GM21717 (cell line): ENCODE data around the gene CARF.
"Not testable (repeated sequence)": the region's sequence is repeated elsewhere in the genome, so short reads cannot be mapped to it uniquely, and the experiment has no call there.

Experiments used
- ATAC-seq: cut with Tn5 transposase; IDR thresholded peaks from one replicate; pipeline ENCODE4 v1.9.1; 2021; ENCODE audit warnings: mild to moderate bottlenecking, moderate library complexity; ENCODE audit not compliant: unreplicated experiment

The CARF gene

DNA sequence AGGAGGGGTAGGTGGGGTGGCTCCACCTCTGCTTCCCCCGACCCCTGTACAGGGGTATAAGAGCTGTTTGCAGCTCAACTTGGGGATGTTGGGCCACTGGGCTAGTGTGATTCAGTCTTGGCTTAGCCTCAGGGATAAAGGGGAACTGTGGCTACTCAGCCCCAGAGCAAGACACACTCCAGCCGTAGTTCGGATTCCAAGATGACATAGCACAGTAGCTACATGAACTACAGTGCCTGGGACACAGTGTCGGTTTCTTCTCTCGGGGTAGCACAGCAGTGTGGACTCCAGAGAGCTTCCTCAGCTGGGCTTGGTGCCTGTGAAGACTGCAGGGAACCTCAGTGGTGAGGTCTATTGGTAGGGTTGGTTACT, 21.1 kb downstream of the CARF start:
- no peak for ATAC-seq

DNA sequence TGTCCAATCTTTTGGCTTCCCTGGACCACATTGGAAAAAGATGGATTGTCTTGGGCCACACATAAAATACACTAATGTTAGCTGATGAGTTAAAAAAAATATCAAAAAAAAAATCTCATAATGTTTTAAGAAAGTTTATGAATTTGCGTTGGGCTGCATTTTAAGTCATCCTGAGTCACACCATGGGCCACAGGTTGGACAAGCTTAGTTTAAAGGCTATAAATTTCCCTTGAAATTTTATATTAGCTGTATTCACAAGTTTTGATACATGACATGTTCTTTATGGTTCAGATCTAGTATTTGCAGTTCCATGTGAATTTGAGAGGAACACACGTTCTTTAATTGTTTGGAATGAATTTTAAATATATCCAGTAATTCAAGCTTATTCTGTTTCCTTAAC, 21.9 kb downstream of the CARF start:
- ATAC-seq, result no peak

DNA sequence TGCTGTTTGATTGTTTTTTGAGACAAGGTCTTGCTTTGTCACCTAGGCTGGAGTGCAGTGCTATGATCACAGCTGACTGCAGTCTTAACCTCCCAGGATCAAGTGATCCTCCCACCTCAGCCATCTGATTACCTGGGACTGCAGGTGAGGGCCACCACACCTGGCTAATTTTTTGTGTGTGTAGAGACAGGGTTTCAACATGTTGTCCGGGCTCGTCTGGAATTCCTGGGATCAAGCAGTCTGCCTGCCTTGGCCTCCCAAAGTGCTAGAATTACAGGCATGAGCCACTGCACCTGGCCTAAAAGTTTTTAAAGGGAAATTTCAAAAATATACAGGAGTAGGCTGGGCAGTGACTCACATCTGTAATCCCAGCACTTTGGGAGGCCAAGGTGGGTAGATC, 22.4 kb downstream of the CARF start:
- ATAC-seq, result no peak

DNA sequence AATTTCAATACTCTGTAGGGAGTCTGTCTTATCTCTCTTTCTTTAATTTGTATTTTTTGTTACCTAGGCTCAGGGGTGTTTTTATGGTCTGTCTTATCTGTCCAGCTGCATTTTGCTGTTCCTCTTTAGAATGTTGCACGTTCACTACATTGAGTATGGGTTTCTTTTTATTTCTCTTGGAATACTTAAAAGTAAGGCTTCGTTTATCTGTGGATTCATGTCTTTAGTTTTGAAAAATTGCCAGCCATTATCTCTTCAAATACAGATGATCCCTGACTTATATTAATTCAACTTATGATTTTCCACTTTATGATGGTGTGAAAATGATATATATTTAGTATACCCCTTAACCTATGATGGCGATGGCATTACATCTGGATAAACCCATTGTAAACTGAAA, 26.9 kb downstream of the CARF start:
- ATAC-seq, result no peak

DNA sequence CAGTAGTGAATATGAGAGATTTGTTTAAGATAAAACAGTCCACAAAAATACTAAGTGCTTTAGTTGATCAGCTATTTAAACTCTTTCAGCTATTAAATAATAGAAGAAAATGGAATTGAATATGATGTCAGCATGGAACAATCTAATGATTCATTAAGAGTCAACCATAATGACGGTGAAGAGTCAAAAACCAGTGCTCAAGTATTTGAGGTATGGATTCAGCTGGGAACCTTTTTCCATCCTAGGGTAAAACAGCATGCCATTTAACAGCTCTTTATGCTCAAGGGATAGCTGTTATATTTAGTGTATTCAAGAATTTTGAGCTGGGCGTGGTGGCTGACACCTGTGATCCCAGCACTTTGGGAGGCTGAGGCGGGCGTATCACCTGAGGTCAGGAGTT, 29.7 kb downstream of the CARF start:
- ATAC-seq, result no peak

DNA sequence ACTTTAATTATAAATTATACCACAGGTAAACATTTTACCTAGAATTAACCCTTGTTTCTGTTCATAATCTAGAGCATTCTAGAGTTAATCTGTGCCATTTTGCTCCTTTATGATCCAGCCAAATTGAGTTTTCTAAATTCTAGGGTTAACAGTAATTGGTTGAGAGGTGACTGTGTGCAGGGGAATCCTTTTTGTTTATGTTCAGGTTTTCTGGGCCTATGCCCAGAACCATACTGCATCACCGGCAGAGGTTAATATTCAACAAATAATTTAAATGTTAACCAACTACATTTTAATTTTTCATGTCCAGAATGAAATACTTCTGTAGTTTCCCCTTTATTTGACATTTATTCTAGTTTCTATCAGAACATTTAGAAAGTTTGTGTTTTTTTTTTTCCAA, 32.3 kb downstream of the CARF start:
- ATAC-seq, result no peak

DNA sequence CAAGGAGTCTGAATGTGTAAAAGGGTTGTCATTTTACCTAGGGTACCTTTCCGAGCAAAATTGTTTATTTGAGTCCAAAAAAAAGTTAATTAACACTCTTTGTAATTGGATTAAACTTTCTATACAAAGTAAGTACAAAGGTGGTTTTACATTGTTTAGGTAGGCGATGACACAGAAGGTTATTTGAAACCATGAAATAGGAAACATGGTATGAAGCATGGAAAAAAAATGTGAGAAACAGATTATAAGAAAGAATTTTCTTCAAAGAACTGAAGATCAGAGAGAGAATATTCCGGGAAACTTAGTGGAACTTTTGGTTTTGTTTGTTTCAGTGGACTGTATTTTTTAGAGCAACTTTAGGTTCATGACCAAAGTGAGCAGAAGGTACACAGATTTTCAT, 32.7 kb downstream of the CARF start:
- no peak for ATAC-seq

DNA sequence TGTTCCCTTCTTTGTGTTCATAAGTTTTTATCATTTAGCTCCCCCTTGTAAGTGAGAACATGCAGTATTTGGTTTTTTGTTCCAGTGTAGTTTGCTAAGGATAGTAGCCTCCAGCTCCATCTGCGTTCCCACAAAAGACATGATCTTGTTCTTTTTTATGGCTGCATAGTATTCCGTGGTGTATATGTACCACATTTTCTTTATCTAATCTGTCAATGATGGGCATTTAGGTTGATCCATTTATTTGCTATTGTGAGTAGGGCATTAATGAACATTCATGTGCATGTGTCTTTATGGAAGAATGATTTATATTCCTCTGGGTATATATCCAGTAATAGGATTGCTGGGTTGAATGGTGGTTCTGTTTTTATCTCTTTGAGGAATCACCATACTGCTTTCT, 33.4 kb downstream of the CARF start:
- no peak for ATAC-seq

DNA sequence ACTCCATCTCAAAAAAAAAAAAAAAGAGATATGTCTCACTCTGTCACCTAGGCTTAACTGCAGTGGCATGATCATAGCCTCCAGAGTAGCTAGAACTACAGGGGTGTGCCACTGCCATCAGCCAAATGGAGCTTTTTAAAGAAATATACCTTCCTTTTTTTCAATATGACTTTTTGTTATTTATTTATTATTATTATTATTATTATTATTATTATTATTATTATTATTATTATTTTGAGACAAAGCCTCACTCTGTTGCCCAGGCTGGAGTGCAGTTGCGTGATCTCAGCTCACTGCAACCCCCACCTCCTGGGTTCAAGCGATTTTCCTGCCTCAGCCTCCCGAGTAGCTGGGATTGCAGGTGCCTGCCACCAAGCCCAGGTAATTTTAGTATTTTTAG, 37.3 kb downstream of the CARF start:
- ATAC-seq, result not testable (repeated sequence)

DNA sequence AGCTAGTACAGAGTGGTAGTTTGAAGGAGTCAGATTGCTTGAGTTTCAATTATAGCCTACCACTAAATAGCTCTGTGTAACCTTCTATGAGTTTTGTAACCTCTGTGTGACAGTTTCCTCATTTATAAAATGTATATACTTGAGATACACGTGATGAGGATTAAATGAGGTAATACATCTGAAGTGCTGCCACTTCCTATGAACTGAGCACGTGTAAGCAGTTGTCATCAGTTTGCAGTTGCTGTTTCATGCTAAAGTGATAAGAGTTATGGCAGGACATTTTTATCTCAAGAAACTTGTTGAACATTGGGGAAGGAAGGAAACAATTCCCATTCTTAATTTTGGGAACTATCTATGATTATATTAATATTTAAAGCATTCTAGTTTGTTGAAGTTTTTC, 38.5 kb downstream of the CARF start:
- ATAC-seq, result no peak

DNA sequence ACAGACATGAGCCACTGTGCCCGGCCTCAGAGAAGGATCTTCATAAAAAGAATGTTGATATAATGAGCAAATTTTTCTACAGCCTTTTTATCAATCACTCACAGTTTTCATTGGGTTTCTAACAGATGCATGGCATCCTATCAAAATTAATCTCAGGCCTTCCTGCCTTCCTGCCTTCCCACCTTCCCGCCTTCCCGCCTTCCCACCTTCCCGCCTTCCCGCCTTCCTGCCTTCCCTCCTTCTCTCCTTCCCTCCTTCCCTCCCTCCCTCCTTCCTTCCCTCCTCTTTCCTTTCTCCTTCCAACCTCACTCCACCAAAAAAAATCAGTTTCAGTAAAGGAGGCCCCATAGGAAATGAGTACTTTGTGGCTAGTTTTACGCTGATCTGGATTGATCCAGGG, 48.4 kb downstream of the CARF start:
- ATAC-seq, result no peak

DNA sequence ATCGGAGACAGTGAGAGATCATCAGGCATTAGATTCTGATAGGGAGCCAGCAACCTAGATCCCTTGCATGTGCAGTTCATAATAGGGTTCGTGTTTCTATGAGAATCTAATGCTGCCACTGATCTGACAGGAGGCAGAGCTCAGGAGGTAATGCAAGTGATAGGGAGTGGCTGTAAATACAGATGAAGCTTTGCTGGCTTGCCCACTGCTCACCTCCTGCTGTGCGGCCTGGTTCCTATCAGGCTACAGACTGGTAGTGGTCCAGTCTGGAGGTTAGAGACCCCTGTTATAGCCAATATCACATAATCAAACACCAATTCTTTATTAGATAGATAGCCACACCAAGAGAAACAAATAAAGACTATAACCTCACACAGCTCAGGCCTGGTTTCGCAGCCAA, 51.6 kb downstream of the CARF start:
- no peak for ATAC-seq

DNA sequence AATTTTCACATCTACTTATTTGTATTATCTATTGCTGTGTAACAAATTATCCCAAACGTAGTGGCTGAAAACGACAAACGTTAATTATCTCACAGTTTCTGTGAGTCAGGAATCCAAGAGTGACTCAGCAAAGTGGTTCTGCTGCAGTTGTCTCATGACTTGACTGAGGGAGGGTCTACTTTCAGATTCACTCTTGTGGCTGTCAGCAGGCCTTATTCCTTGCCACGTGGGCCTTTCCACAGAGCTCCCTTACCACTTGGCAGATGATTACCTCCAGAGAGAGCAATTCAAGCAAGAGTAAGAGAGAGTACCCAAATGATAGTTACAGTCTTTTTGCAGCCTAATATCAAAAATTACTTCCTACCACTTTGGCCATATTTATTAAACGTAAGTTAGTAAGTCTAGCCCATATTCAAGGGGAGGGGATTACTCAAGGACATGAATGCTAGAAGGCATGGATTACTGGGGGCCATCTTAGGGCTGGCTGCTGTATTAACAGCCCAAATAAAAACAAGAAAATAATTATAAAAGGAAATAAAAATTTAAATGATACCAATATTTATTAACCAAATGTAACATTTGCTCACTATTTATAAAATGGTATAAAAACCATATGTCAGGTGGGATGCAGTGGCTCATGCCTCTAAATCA, 53.9 kb downstream of the CARF start:
- peak; percentile 62 for ATAC-seq

DNA sequence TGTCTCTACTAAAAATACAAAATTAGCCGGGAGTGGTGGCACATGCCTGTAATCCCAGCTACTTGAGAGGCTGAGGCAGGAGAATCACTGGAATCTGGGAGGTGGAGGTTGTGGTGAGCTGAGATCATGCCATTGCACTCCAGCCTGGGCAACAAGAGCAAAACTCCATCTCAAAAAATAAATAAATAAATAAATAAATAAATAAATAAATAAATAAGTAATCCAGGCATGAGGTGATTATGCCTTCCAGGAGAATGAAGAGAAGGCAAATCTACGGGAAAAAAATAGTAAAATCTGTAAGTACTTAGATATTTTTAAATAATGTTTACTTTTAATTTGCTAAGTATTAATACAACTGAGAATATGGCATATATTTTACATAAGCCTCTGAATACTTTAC, 57.3 kb downstream of the CARF start:
- not testable (repeated sequence) for ATAC-seq

DNA sequence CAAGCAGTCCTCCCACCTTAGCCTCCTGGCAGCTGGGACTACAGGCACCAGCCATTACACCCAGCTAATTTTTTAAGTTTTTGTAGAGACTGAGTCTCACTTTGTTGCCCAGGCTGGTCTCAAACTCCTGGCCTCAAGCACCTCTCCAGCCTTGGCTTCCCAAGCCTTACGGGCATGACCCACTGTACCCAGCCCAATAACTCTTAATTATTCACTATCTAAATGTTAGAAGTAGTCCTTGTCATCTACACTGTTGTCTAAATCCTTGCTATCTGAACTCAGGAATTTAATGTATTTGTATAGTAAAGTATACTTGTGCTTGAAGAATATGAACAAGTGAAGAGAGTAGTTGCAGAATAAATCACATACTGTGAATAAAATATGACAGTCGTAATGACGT, 64.7 kb downstream of the CARF start:
- ATAC-seq, result no peak

DNA sequence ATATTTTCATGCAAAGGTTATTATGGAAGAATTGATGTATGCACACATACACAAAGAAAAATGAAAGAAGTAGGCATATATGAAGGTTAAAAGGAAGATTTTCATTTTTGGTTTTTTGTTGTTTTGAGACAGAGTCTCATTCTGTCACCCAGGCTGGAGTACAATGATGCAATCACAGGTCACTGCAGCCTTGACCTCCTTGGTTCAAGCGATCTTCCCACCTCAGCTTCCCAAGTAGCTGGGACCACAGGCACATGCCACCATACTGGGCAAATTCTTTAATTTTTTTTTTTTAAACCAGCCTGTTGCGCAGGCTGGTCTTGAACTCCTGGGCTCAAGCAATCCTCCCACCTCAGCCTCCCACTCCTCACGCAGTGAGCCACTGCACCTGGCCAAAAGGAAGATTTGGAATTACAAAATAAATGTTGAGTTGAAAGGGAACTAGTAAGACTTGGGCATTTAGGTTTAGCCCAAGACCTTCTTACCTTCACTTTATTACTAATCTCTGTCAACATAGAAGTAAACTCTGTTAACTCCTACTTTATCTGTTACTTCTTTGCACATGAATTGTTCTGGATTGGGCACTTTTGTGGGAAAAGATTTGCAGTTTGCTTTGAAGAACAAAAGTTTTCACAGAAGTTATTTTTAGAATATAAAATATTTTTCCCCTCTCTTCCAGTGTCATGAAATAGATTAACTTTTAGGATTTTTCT, 70.9 kb downstream of the CARF start:
- no peak for ATAC-seq

DNA sequence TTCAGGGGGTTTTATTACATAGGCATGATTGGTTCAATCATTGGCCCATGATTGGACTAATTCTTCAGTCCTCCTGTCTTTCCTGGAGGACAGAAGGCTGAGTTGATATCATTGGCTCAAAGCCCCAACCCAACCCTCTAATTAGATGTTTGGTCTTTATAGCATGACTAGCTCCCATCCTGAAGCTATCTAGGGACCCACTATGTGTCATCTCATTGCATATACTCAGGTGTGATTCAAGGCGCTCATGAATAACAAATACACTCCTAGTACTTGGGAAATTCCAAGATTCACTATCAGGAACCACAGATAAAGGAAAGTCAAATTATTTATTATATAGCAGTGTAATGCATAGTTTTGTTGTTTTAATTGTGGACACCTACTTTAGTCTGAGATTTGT, 77.7 kb downstream of the CARF start:
- no peak for ATAC-seq

DNA sequence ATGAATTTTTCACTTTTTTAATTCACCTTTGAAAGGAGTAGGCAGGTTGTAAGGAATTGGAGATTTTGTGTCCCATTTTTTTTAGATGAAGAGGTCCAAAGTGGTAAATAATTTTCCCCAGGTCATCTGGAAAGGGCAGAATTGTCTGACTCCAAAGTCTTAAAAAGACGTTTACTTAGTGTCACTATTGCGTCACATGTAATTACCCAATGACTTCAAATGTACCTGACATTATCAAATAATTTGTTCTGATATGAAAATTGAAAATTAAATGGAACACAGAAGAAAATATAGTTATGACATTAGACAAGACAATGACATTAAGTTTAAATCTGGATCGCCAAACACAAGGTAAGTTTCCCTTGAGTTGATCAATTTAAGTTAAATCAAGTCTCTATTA, 78.4 kb downstream of the CARF start:
- no peak for ATAC-seq

DNA sequence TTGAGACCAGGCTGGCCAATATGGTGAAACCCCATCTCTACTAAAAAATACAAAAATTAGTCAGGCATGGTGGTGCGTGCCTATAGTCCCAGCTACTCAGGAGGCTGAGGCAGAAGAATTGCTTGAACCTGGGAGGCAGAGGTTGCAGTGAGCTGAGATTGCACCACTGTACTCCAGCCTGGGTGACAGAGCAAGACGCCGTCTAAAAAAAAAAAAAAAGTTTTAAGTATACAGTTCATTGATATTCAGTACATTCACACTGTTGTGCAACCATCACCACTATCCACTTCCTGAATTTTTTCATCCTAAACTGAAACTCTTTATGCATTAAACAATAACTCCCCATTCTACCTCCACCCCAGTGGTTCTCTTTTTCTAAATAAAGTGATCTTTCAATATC, 85.0 kb downstream of the CARF start:
- not testable (repeated sequence) for ATAC-seq

DNA sequence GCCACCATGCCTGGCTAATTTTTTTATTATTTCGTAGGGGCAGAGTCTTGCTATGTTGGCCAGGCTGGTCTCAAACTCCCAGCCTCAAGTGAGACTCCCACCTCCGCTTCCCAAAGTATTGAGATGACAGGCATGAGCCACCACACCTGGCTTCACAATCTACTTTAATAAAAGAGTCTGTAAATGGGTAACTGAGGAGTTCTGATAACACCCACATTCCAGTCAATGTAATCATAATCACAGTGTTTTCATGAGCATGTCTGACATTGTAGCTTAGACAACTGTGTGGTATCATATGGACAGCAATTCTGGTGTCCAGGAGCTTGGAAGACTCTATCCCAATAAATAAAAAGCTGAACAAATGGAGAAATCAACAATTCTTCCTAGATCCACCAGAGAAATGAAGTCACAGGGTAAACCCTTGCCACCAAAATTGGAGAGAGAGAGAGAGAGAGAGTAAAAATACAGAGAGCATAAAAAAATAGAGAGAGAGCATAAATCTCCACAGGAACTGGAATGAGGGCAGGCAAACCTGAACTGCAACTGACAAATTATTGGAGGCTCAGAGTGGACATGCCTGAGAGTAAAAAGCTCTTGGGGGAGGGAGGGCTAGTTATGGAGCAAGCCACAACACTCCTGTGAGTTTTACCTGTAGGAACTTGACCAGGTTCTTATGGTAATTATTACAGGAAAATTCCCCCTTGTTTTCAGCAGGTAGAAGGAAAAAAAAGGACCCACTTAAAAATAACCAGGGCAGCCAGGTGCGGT, 90.2 kb downstream of the CARF start:
- no peak for ATAC-seq

DNA sequence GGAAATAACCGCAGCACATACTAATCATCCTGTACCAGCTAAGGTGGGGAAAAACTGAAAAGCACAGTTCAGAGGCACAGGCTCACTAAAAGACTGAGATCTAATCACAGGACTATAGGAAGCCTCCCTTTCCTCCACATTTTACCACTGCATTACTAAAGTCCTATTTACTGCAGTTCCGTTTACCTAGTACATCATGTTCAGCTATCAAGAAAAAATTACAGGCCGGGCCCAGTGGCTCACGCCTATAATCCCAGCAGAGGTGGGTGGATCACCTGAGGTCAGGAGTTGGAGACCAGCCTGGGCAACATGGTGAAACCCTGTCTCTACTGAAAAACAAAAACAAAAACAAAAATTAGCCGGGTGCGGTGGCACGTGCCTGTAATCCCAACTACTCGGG, 91.6 kb downstream of the CARF start:
- ATAC-seq, result no peak
